OCI-LY1 (cell line): Measurements from ENCODE around the gene HERC6.

Experiments used
- CTCF ChIP-seq: fragments of 200-600 bp; sonication (generic), shearing (Covaris generic); IDR thresholded peaks from 2 replicates; pipeline ENCODE4 v1.5.1; 2017; ENCODE audit warnings: mild to moderate bottlenecking, antibody characterized with exemption, low read length, moderate library complexity, mixed read lengths
- EZH2 ChIP-seq: fragments of 200-600 bp; sonication (generic), shearing (Covaris generic); IDR thresholded peaks from 2 replicates; pipeline ENCODE4 v1.8.0; 2017; ENCODE audit warnings: borderline replicate concordance, mixed run types, mild to moderate bottlenecking, antibody characterized with exemption, low read length, moderate library complexity, mixed read lengths

DNA sequence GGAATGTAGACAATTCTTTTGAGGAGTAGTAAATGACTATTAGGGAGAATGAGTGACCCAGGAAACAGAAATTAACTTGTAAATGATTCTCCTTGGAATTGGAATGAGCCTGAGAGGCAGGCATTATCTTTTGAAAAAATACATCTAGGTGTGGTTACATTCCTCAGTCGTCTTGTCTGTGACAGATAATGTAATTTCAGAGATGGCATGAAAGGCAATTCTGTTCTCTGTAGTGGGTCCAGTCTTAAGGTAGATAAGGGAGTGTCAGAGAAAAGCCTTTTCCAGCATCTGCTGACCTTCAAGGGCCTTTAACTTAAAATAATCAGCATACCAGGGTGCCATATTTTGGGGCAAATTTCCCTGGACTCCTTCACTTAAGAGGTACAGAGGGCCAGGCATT lies 35.1 kb downstream of the HERC6 start:
- TF ChIP-seq CTCF, result no peak
- TF ChIP-seq EZH2, result no peak
